ENCODE measurements around the gene TMEM151B.

Gene TMEM151B

DNA sequence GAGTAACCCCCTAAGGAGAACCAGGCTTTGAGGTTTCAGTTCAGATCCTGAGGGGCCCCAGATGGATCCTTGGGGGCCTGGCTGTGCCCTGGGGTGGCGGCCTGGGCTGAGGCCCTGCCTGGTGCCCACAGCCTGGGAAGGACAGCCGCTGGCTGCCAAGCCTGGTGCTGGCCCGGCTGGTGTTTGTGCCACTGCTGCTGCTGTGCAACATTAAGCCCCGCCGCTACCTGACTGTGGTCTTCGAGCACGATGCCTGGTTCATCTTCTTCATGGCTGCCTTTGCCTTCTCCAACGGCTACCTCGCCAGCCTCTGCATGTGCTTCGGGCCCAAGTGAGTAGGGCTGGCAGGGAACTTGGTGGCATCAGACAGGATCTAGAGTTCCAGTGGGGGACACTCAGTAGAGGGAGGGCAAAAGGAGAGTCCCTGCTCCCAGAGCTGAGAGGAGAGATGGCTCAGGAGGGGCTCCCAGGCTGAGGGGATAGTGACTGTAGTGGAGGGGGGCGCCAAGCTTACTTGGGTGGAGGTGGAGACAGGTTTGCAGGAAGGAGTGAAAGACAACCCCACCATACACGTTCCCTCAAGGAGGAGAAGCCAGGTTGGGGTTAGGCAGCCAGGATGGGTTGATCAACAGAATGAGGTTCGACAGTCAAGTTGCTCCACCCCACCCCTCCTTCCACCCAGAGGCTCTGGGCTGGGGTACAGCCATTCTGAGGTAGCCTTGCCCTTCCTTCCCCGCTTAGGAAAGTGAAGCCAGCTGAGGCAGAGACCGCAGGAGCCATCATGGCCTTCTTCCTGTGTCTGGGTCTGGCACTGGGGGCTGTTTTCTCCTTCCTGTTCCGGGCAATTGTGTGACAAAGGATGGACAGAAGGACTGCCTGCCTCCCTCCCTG, 37.3 kb upstream of the TMEM151B start:
- ChIA-PET POLR2A (ENCODE audit: low non-redundant PET) (no interaction called here), CTCF (interaction anchor here (0.8 to 1.9 kb wide), 2 partner anchors 9 to 11 kb away, joined by 4 to 11 read pairs; partner anchors contain the start of gene SLC29A1)
- no peak for DNase-seq (ENCODE audit: low spot score)
- H3K27ac ChIP-seq: peak overlapping the region; percentile 90
- TF ChIP-seq, protein P1, sequence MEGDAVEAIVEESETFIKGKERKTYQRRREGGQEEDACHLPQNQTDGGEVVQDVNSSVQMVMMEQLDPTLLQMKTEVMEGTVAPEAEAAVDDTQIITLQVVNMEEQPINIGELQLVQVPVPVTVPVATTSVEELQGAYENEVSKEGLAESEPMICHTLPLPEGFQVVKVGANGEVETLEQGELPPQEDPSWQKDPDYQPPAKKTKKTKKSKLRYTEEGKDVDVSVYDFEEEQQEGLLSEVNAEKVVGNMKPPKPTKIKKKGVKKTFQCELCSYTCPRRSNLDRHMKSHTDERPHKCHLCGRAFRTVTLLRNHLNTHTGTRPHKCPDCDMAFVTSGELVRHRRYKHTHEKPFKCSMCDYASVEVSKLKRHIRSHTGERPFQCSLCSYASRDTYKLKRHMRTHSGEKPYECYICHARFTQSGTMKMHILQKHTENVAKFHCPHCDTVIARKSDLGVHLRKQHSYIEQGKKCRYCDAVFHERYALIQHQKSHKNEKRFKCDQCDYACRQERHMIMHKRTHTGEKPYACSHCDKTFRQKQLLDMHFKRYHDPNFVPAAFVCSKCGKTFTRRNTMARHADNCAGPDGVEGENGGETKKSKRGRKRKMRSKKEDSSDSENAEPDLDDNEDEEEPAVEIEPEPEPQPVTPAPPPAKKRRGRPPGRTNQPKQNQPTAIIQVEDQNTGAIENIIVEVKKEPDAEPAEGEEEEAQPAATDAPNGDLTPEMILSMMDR (conservative IDR thresholded peaks at IDR 0.05; ENCODE audit: low read depth): no peak

DNA sequence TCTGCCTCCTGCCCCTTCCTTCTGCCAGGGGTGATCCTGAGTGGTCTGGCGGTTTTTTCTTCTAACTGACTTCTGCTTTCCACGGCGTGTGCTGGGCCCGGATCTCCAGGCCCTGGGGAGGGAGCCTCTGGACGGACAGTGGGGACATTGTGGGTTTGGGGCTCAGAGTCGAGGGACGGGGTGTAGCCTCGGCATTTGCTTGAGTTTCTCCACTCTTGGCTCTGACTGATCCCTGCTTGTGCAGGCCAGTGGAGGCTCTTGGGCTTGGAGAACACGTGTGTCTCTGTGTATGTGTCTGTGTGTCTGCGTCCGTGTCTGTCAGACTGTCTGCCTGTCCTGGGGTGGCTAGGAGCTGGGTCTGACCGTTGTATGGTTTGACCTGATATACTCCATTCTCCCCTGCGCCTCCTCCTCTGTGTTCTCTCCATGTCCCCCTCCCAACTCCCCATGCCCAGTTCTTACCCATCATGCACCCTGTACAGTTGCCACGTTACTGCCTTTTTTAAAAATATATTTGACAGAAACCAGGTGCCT, 36.6 kb upstream of the TMEM151B start:
- TF ChIP-seq, protein P1 (conservative IDR thresholded peaks at IDR 0.05; ENCODE audit: low read depth): no peak
- peak overlapping the region; percentile 90 for H3K27ac ChIP-seq
- ChIA-PET POLR2A (ENCODE audit: low non-redundant PET) (no interaction called here), CTCF (interaction anchor here (0.7 to 1.9 kb wide), 4 partner anchors 10 to 137 kb away, joined by 3 to 11 read pairs (median 4); partner anchors contain the start of gene SLC29A1)
- no peak for DNase-seq (ENCODE audit: low spot score)

DNA sequence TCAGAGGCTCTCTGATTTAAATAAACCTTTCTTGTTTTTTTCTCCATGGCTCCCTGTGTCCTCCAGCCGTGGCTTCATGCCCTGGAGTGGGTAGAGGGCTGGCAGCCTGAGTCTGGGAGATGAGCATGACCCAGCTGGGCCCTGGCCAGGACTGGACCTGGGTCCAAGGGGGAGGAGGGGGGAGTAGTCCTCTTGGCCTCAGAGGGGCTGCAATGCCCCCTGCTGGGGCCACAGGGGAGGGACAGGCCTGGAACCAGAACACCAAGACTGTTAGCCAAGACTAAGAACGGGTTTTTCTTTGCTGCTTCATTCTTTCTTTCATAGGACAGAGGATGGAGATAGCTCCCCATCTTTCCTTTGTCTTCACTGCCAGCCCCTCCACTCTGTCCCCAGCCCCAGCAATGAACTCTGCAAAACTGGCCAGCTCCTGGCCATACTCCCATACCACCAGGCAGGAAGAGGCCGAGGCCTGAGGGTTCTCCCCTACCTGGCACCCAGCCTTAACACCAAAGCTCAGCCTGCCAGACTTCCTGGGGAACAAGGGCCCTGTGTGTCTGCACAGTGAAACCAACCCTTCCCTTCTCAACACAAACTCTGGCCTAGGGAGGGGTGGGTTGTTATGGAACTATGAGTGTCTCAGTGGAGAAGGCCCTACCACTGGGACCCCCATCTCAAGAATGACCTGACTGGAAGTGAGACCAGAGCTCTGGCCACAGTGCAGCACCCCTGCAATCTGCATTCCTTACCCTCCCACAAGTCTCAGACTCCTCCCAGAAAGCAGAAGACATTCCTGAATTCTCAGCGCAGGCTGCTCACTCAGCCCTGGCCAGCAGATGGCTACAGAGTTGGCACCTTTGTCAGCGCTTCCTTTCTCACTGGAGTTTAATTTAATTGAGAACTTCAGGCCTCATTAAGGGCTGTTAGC, 35.9 kb upstream of the TMEM151B start:
- ChIA-PET CTCF (interaction anchor here (0.5 to 1.9 kb wide), 12 partner anchors 11 to 1357 kb away, joined by 3 to 11 read pairs (median 4); partner anchors contain the start of genes HSP90AB1 and SLC29A1), POLR2A (ENCODE audit: low non-redundant PET) (no interaction called here)
- DNase-seq (ENCODE audit: low spot score): no peak
- peak overlapping the region; percentile 90 for H3K27ac ChIP-seq
- TF ChIP-seq, protein P1 (conservative IDR thresholded peaks at IDR 0.05; ENCODE audit: low read depth): peak; percentile 54

DNA sequence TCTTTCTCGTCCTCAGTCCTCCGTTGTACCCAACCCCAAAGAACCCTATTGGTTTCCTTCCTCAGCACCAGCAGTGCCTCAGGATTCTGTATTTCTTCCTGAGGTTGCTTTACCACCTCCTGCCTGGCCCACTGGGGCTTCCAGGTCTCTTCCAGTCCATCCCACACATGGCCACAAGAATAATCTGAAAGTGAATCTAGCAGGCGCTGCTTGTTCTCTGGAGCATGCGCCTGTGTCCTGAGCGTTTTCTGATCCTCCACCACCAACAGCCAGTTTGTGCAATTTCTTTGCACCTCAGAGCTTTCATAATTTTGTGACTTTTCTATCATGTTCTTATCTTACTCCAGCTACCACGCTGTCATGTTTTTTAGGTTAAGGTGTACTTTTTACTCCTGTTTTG, 35.0 kb upstream of the TMEM151B start:
- H3K27ac ChIP-seq: peak overlapping the region; percentile 90
- POLR2A ChIA-PET (ENCODE audit: low non-redundant PET): no interaction called here
- TF ChIP-seq, protein P1 (conservative IDR thresholded peaks at IDR 0.05; ENCODE audit: low read depth): no peak
- CTCF ChIA-PET: interaction anchor here (0.6 to 1.4 kb wide), 8 partner anchors 12 to 181 kb away, joined by 3 to 9 read pairs (median 3); partner anchors contain the start of gene HSP90AB1
- DNase-seq (ENCODE audit: low spot score): no peak

DNA sequence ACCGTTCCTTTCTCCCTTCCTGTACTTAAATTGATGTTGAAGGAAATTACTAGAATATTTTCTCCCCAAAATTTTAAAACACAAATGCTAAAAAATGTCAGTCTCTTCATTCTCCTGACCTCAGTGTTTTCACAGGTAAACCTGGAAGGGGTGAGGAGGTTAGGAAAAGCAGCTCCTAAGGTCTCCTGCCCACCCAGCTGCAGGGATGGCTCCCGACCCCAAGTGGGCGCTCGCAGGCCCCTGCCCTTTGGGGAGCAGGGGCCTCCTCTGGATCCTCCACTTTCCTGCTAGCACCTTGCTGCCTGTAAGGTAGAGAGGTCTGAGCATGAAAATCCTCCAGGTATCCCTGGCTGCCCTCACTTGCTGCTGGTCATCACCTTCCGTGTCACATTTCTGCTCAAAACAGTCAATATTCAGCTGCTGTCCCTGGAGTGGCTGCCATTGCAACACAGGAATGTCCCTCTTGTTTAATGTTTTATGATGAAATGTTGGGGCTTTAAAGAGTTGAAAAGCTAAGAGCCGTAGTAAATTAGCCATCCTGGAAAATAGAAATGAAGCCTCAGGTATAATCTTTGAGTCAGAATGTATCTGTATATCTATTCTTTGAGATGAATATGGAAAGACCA, 34.2 kb upstream of the TMEM151B start:
- TF ChIP-seq, protein P1 (conservative IDR thresholded peaks at IDR 0.05; ENCODE audit: low read depth): no peak
- POLR2A ChIA-PET (ENCODE audit: low non-redundant PET): no interaction called here
- H3K27ac ChIP-seq: peak overlapping the region; percentile 94
- CTCF ChIA-PET: interaction anchor here (0.6 to 0.9 kb wide), 2 partner anchors 136 to 275 kb away, joined by 3 read pairs; no protein-coding TSS in a partner anchor
- DNase-seq (ENCODE audit: low spot score): no peak

All from RWPE1 (cell line).